NCI-H1930 (cell line): ENCODE results near the gene PIGR.

Experiments
- DNase-seq, 2 experiments: peaks; one replicate each; lab custom pipeline; 2025; lab: John Stamatoyannopoulos, UW

Gene PIGR

GRCh38 chr1:206909161-206909882, 36.9 kb downstream of the PIGR start:
- DNase-seq = peak; percentile 52 to 53

- no peak for DNase-seq
These were observed 38.2 kb downstream of the PIGR start for GRCh38 chr1:206908038-206908437.

GRCh38 chr1:206907304-206907991, 38.8 kb downstream of the PIGR start:
- peak in 1 of 2 experiments; percentile 6 for DNase-seq

GRCh38 chr1:206905295-206906164, 40.7 kb downstream of the PIGR start:
- DNase-seq = no peak

GRCh38 chr1:206904423-206905142, 41.7 kb downstream of the PIGR start:
- no peak for DNase-seq

- DNase-seq = no peak
These were observed 42.6 kb downstream of the PIGR start for GRCh38 chr1:206903687-206904086.

- DNase-seq = no peak
These were observed 43.6 kb downstream of the PIGR start for GRCh38 chr1:206902702-206903101.

GRCh38 chr1:206901944-206902343, 44.3 kb downstream of the PIGR start:
- DNase-seq = no peak

GRCh38 chr1:206900149-206900548, 46.1 kb downstream of the PIGR start:
- no peak for DNase-seq

- no peak for DNase-seq
These were observed 46.5 kb downstream of the PIGR start for GRCh38 chr1:206899717-206900116.

GRCh38 chr1:206898915-206899431, 47.3 kb downstream of the PIGR start:
- no peak for DNase-seq

GRCh38 chr1:206898089-206898914, 48.0 kb downstream of the PIGR start:
- DNase-seq = no peak

- no peak for DNase-seq
These were observed 49.1 kb downstream of the PIGR start, which contains the start of gene IL24 for GRCh38 chr1:206897175-206897574. IL24 (plus strand) TSS chr1:206897443; CDS start chr1:206897833, 390 bp downstream.

GRCh38 chr1:206896261-206896660, 50.0 kb downstream of the PIGR start:
- DNase-seq = no peak

GRCh38 chr1:206895837-206896242, 50.4 kb downstream of the PIGR start:
- no peak for DNase-seq

- DNase-seq = no peak
These were observed 50.9 kb downstream of the PIGR start for GRCh38 chr1:206895325-206895724.

- DNase-seq = no peak
These were observed 52.9 kb downstream of the PIGR start for GRCh38 chr1:206893380-206893779.

GRCh38 chr1:206892351-206892984, 53.8 kb downstream of the PIGR start:
- DNase-seq = no peak

- no peak for DNase-seq
These were observed 54.9 kb downstream of the PIGR start for GRCh38 chr1:206891412-206891811.
